GM21723 (cell line): Measurements from ENCODE around the gene FBLN5.

ENCODE experiments used
- ATAC-seq: cut with Tn5 transposase; IDR thresholded peaks from one replicate; pipeline ENCODE4 v1.9.1; 2021; ENCODE audit warnings: mild to moderate bottlenecking, moderate library complexity; ENCODE audit not compliant: unreplicated experiment

FBLN5 gene

GRCh38 chr14:91946622-91947474 lies 646 bp downstream of the FBLN5 start:
- no peak for ATAC-seq

- no peak for ATAC-seq
Observed at GRCh38 chr14:91945751-91946621, 1.5 kb downstream of the FBLN5 start.

GRCh38 chr14:91942946-91943345 lies 4.5 kb downstream of the FBLN5 start:
- no peak for ATAC-seq

GRCh38 chr14:91942128-91942527 lies 5.4 kb downstream of the FBLN5 start:
- ATAC-seq = no peak

GRCh38 chr14:91940209-91940608 lies 7.3 kb downstream of the FBLN5 start:
- ATAC-seq = no peak

- ATAC-seq = no peak
Observed at GRCh38 chr14:91935586-91935985, 11.9 kb downstream of the FBLN5 start.

- ATAC-seq = no peak
Observed at GRCh38 chr14:91934554-91935285, 12.8 kb downstream of the FBLN5 start.

- no peak for ATAC-seq
Observed at GRCh38 chr14:91931478-91932088, 15.9 kb downstream of the FBLN5 start.

- no peak for ATAC-seq
Observed at GRCh38 chr14:91929700-91930099, 17.8 kb downstream of the FBLN5 start.

- no peak for ATAC-seq
Observed at GRCh38 chr14:91927800-91928199, 19.7 kb downstream of the FBLN5 start.

GRCh38 chr14:91927191-91927590 lies 20.3 kb downstream of the FBLN5 start:
- ATAC-seq = no peak

GRCh38 chr14:91926131-91926890 lies 21.2 kb downstream of the FBLN5 start:
- ATAC-seq = no peak

GRCh38 chr14:91925727-91926121 lies 21.8 kb downstream of the FBLN5 start:
- no peak for ATAC-seq

- no peak for ATAC-seq
Observed at GRCh38 chr14:91925001-91925726, 22.3 kb downstream of the FBLN5 start.

GRCh38 chr14:91920526-91920925 lies 27.0 kb downstream of the FBLN5 start:
- no peak for ATAC-seq

- no peak for ATAC-seq
Observed at GRCh38 chr14:91919814-91920213, 27.7 kb downstream of the FBLN5 start.

GRCh38 chr14:91918186-91918883 lies 29.2 kb downstream of the FBLN5 start:
- no peak for ATAC-seq

GRCh38 chr14:91912035-91912434 lies 35.5 kb downstream of the FBLN5 start:
- no peak for ATAC-seq
